Left ventricle myocardium inferior (tissue), 1 donor: ENCODE measurements around the gene RTRAF. TPM values are rescaled to one million over a fixed set of nuclear protein-coding genes. Genes with fewer than 3 reads are reported as not detected.

Experiments used
- DNase-seq: peaks from one replicate; pipeline ENCODE4 v3.0.0-alpha.2; 2020
- H3K27ac ChIP-seq: fragments of 200-600 bp; replicated peaks from 2 replicates; pipeline ENCODE4 v1.8.0; 2021
- H3K27me3 ChIP-seq: fragments of 200-600 bp; 2 replicates; pipeline ENCODE4 v1.8.0; 2021; ENCODE audit warnings: low read depth
- H3K36me3 ChIP-seq: fragments of 200-600 bp; 2 replicates; pipeline ENCODE4 v1.8.0; 2021
- H3K4me1 ChIP-seq: fragments of 200-600 bp; 2 replicates; pipeline ENCODE4 v1.8.0; 2021
- H3K4me3 ChIP-seq: fragments of 200-600 bp; 2 replicates; pipeline ENCODE4 v1.8.0; 2021; ENCODE audit warnings: mild to moderate bottlenecking, moderate library complexity
- H3K9me3 ChIP-seq: fragments of 200-600 bp; replicated peaks from 2 replicates; pipeline ENCODE4 v1.8.0; 2021
- intact Hi-C: fragments of 100-400 bp; cut with micrococcal nuclease; formaldehyde crosslinking; loops from one replicate; pipeline ENCODE4 v1.11.0; 2022
- long read RNA-seq: library from polyadenylated mRNA; unstranded; transcript quantifications from one replicate; pipeline ENCODE4 v2.0.0, GENCODE V29; 2021
- total RNA-seq: library from RNA; stranded (reverse); fragmentation: NEBNext Ultra II Directional; extraction: Animal tissue kit (Norgen Biotek cat#: 25700); gene quantifications from one replicate; pipeline ENCODE4 v1.2.1, GENCODE V29; 2021
- TF ChIP-seq, protein P1 (sequence below): fragments of 200-600 bp; IDR thresholded peaks from 2 replicates; pipeline ENCODE4 v1.8.0; 2021; ENCODE audit warnings: antibody characterized with exemption, mild to moderate bottlenecking, borderline replicate concordance
- donor health status: DM: no; HTN: yes; CAD: no; lungs with severe emphysema.

RTRAF gene
- total RNA-seq = 237 TPM
- long read RNA-seq, full-length matches to known transcripts = 118 of 125 reads
- long read RNA-seq, partial matches to known transcripts = 0 of 125 reads
- long read RNA-seq, other reads (novel, unspliced or antisense) = 7 of 125 reads

GRCh38 chr14:51989293-51990234 is at the start of gene RTRAF:
Gene RTRAF (plus strand): TSS chr14:51989546. CDS start chr14:51989640, 94 bp downstream.
- H3K4me3 ChIP-seq = peak within 1 kb of the TSS; percentile 89
- peak within 1 kb of the TSS; percentile 92 for H3K27ac ChIP-seq
- TF ChIP-seq, protein P1, sequence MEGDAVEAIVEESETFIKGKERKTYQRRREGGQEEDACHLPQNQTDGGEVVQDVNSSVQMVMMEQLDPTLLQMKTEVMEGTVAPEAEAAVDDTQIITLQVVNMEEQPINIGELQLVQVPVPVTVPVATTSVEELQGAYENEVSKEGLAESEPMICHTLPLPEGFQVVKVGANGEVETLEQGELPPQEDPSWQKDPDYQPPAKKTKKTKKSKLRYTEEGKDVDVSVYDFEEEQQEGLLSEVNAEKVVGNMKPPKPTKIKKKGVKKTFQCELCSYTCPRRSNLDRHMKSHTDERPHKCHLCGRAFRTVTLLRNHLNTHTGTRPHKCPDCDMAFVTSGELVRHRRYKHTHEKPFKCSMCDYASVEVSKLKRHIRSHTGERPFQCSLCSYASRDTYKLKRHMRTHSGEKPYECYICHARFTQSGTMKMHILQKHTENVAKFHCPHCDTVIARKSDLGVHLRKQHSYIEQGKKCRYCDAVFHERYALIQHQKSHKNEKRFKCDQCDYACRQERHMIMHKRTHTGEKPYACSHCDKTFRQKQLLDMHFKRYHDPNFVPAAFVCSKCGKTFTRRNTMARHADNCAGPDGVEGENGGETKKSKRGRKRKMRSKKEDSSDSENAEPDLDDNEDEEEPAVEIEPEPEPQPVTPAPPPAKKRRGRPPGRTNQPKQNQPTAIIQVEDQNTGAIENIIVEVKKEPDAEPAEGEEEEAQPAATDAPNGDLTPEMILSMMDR = no peak
- DNase-seq = peak; percentile 95
- H3K27me3 ChIP-seq = no peaks in the 10 kb centered on the region
- intact Hi-C loops = no loop called here
- peaks cover 58% of the 10 kb centered on the region for H3K4me1 ChIP-seq
- H3K36me3 ChIP-seq = peaks cover 28% of the 10 kb centered on the region
- no peaks in the 10 kb centered on the region for H3K9me3 ChIP-seq

DNA sequence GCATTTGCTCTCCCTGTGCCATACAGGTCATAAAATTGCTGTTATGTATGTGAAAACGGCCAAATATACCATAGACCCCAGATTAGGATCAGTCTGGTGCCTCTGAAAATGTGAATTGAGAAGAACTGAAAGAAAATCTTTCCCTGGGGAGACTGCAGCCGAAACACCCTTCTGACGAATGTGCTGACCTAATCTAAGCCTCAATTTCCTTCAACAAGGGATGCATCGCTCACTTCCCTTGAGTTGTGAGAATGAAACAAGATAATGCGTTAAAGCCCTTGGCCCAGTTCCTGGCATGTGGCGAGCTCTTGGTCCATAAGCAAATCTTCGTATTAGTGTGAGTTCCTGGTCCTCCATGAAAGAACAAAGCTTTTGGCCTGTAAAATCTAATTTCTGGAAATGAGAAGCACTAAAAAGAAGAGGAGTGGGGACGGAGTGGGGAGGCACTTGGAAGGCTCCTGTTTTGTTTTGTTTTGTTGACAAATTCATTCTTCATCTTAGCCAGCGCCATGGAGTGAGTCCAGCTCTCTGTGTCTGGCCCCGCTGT is 49.5 kb upstream of the RTRAF start:
- DNase-seq = no peak
- no peak overlapping the region for H3K27ac ChIP-seq
- TF ChIP-seq, protein P1 = no peak

DNA sequence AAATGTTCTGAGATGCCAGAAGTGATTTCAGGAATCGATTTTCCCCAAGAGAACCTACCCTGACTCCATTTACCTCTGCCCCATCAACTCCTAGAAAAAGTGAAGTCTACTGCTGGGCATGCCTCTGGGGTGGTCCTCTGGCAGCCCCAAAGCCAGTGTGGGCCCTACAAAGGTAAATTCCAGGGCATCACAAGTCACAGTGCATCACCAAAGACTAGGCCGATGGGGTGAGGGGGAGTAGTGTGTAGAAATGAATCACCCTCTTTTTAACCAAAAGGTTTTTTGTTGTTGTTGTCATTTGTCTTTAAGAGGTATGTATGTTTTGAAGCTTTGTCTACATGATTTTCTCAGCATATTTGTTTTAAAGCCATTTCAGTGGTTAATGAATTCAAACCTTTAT is 46.4 kb upstream of the RTRAF start:
- Histone ChIP-seq H3K4me3 (no peak overlapping the region), H3K4me1 (no peaks in the 10 kb centered on the region), H3K36me3 (peaks cover 3% of the 10 kb centered on the region), H3K27ac (no peak overlapping the region), H3K9me3 (peaks cover 9% of the 10 kb centered on the region), H3K27me3 (no peaks in the 10 kb centered on the region)
- DNase-seq = no peak
- intact Hi-C loops = no loop called here
- TF ChIP-seq, protein P1 = no peak

More for the DNA sequence above, 49.5 kb upstream of the RTRAF start:
- peaks cover under 1% of the 10 kb centered on the region for H3K9me3 ChIP-seq
- H3K27me3 ChIP-seq = no peaks in the 10 kb centered on the region
- no peaks in the 10 kb centered on the region for H3K36me3 ChIP-seq
- peaks cover 7% of the 10 kb centered on the region for H3K4me1 ChIP-seq
- H3K4me3 ChIP-seq = no peak overlapping the region
- intact Hi-C loops = no loop called here

DNA sequence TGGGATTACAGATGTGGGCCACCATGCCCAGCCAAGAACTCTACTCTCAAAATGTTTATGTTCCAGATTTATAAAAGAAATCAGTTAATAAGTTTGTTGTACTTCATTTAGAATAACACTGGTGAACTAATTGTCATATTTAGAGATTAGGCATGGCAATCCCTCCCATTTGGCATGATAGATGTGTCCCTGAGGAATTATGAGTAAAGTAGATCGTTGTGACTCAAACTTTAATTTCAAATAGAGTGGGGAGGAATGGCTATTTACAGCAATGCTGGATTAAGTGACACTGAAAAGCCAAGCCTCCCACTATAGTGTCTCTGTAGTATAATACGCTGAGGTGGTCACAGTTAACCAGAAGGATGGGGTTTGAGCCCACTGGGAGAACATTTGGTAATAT is 39.3 kb upstream of the RTRAF start:
- intact Hi-C loops = no loop called here
- H3K4me3 ChIP-seq = no peak overlapping the region
- H3K27ac ChIP-seq = no peak overlapping the region
- peaks cover 11% of the 10 kb centered on the region for H3K9me3 ChIP-seq
- TF ChIP-seq, protein P1 = no peak
- H3K27me3 ChIP-seq = no peaks in the 10 kb centered on the region
- H3K36me3 ChIP-seq = peaks cover 10% of the 10 kb centered on the region
- H3K4me1 ChIP-seq = peaks cover 12% of the 10 kb centered on the region
- DNase-seq = no peak

- H3K27ac ChIP-seq = no peak overlapping the region
- intact Hi-C loops = no loop called here
- peaks cover 10% of the 10 kb centered on the region for H3K9me3 ChIP-seq
- TF ChIP-seq, protein P1 = no peak
- peaks cover 12% of the 10 kb centered on the region for H3K4me1 ChIP-seq
- peaks cover 7% of the 10 kb centered on the region for H3K36me3 ChIP-seq
- H3K4me3 ChIP-seq = no peak overlapping the region
- DNase-seq = no peak
- H3K27me3 ChIP-seq = no peaks in the 10 kb centered on the region
Observed at GRCh38 chr14:51951656-51952055, 37.7 kb upstream of the RTRAF start.
